BE2C (cell line): Measurements from ENCODE around the gene ZNF697.
"Not testable (repeated sequence)": the region's sequence is repeated elsewhere in the genome, so short reads cannot be mapped to it uniquely, and the experiment has no call there.

ENCODE experiments used
- DNase-seq: peaks from one replicate; pipeline ENCODE4 v3.0.0-alpha.2; 2020
- H3K27me3 ChIP-seq: fragments of 250-450 bp; sonication (Bioruptor Pico); 2 replicates; pipeline ENCODE4 v1.5.1; 2020; ENCODE audit warnings: mild to moderate bottlenecking
- H3K36me3 ChIP-seq: fragments of 250-450 bp; sonication (Bioruptor Pico); 2 replicates; pipeline ENCODE4 v1.5.1; 2020; ENCODE audit warnings: mild to moderate bottlenecking
- H3K4me1 ChIP-seq: fragments of 250-450 bp; sonication (Bioruptor Pico); 2 replicates; pipeline ENCODE4 v1.5.1; 2020
- H3K4me3 ChIP-seq: 2 replicates; pipeline ENCODE4 v1.5.1; 2011; ENCODE audit warnings: low read depth, low read length
- H3K9me3 ChIP-seq: fragments of 250-450 bp; sonication (Bioruptor Pico); 2 replicates; pipeline ENCODE4 v1.5.1; 2020
- CTCF ChIP-seq: IDR thresholded peaks from 2 replicates; pipeline ENCODE4 v1.5.1; 2012; ENCODE audit warnings: mild to moderate bottlenecking, low read depth, low read length

Gene ZNF697

GRCh38 chr1:119623678-119624077 is 24.4 kb downstream of the ZNF697 start:
- TF ChIP-seq CTCF = no peak
- Histone ChIP-seq H3K4me1 (no peaks in the 10 kb centered on the region; the same call in 1 of the 2 replicates), H3K9me3 (no peaks in the 10 kb centered on the region), H3K36me3 (peaks cover 4% of the 10 kb centered on the region; the same call in 1 of the 2 replicates), H3K4me3 (no peak overlapping the region), H3K27me3 (no peaks in the 10 kb centered on the region)
- DNase-seq = no peak

- no peaks in the 10 kb centered on the region for H3K9me3 ChIP-seq
- TF ChIP-seq CTCF = no peak
- DNase-seq = no peak
- no peak overlapping the region for H3K4me3 ChIP-seq
- H3K36me3 ChIP-seq = peaks cover 4% of the 10 kb centered on the region; the same call in 1 of the 2 replicates
- H3K27me3 ChIP-seq = no peaks in the 10 kb centered on the region
- no peaks in the 10 kb centered on the region; the same call in 1 of the 2 replicates for H3K4me1 ChIP-seq
Observed at GRCh38 chr1:119623193-119623515, 24.9 kb downstream of the ZNF697 start.

GRCh38 chr1:119622311-119623192 is 25.5 kb downstream of the ZNF697 start:
- H3K27me3 ChIP-seq = no peaks in the 10 kb centered on the region
- TF ChIP-seq CTCF = no peak
- H3K4me1 ChIP-seq = no peaks in the 10 kb centered on the region; the same call in 1 of the 2 replicates
- H3K36me3 ChIP-seq = peaks cover 4% of the 10 kb centered on the region; the same call in 1 of the 2 replicates
- DNase-seq = no peak
- H3K9me3 ChIP-seq = no peaks in the 10 kb centered on the region
- H3K4me3 ChIP-seq = no peak overlapping the region

- H3K27me3 ChIP-seq = no peaks in the 10 kb centered on the region
- no peak for DNase-seq
- TF ChIP-seq CTCF = no peak
- H3K4me3 ChIP-seq = no peak overlapping the region
- peaks cover 4% of the 10 kb centered on the region; the same call in 1 of the 2 replicates for H3K36me3 ChIP-seq
- H3K9me3 ChIP-seq = no peaks in the 10 kb centered on the region
- no peaks in the 10 kb centered on the region; the same call in 1 of the 2 replicates for H3K4me1 ChIP-seq
Observed at GRCh38 chr1:119621705-119622104, 26.4 kb downstream of the ZNF697 start.

- H3K27me3 ChIP-seq = no peaks in the 10 kb centered on the region
- H3K4me3 ChIP-seq = no peak overlapping the region
- no peak for TF ChIP-seq CTCF
- no peak for DNase-seq
- no peaks in the 10 kb centered on the region for H3K9me3 ChIP-seq
- H3K36me3 ChIP-seq = peaks cover 4% of the 10 kb centered on the region; the same call in 1 of the 2 replicates
- H3K4me1 ChIP-seq = no peaks in the 10 kb centered on the region; the same call in 1 of the 2 replicates
Observed at GRCh38 chr1:119617751-119618691, 30.0 kb downstream of the ZNF697 start.

- not testable (repeated sequence) for H3K4me1 ChIP-seq, H3K9me3 ChIP-seq, H3K4me3 ChIP-seq, H3K36me3 ChIP-seq, DNase-seq, H3K27me3 ChIP-seq
Observed at GRCh38 chr1:119616748-119617147, 31.3 kb downstream of the ZNF697 start.

GRCh38 chr1:119615100-119615499 is 33.0 kb downstream of the ZNF697 start:
- H3K4me3 ChIP-seq, H3K27me3 ChIP-seq, H3K9me3 ChIP-seq, DNase-seq, H3K4me1 ChIP-seq, H3K36me3 ChIP-seq: not testable (repeated sequence)
